ENCODE data around the gene FHDC1.

- no peak for TF ChIP-seq CTCF (IDR thresholded peaks at IDR 0.05)
- TF ChIP-seq REST (IDR thresholded peaks at IDR 0.05; ENCODE audit: insufficient read depth in 1 of 2, low read depth in 2 of 2, low read length in 1 of 2) = no peak
Measured at GRCh38 chr4:152973629-152974467, 37.7 kb downstream of the FHDC1 start.
